Muscle of back (tissue), 11 donors: ENCODE measurements around the gene KIF14. TPM values are rescaled to one million over a fixed set of nuclear protein-coding genes. Genes with fewer than 3 reads are reported as not detected.
"Not testable (repeated sequence)": the region's sequence is repeated elsewhere in the genome, so short reads cannot be mapped to it uniquely, and the experiment has no call there.

Experiments used
- DNase-seq, 3 donors: peaks; one replicate each; pipeline versions ENCODE4 v3.0.0 to v3.0.0-alpha.2; 2013
- polyA plus RNA-seq, 10 donors: library from polyadenylated mRNA; unstranded; fragments of 120-200 nt; gene quantifications; one replicate each; pipeline ENCODE4 v1.2.1, GENCODE V29; 2013; ENCODE audit not compliant: insufficient read length in 10 of 10

KIF14 gene
- polyA plus RNA-seq, 10 donors = 2.3 to 5.3 (median 3.3) TPM

DNA sequence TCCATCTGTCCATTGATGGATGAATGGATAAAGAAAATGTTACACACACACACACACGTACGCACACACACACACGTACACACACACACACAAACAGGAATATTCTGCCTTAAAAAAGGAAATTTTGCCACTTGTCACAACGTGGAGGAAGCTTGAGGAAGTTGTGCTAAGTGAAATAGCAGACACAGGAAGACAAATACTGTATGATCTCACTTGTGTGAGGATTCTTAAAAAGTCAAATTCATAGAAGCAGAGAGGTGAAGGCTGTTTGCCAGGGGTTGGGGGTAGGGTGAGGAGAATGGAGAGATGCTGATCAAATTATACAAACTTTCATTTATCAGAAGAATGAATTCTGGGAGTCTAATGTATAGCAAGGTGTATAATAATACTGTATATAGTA is 73.2 kb downstream of the KIF14 start:
- no peak for DNase-seq

DNA sequence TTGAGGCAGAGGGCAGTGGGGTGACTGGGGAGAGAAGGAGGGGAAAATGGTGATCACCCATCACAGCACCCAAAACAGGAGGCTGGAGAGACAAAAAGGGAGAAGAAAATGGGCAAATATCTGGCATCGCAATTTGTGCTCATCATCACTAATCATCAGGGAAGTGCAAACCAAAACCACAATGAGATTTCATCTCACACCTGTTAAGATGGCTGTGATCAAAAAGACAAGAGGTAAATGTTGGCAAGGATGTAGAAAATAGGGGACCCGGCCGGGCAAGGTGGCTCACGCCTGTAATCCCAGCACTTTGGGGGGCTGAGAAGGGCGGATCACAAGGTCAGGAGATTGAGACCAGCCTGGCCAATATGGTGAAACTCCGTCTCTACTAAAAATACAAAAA is 74.0 kb downstream of the KIF14 start:
- no peak for DNase-seq

DNA sequence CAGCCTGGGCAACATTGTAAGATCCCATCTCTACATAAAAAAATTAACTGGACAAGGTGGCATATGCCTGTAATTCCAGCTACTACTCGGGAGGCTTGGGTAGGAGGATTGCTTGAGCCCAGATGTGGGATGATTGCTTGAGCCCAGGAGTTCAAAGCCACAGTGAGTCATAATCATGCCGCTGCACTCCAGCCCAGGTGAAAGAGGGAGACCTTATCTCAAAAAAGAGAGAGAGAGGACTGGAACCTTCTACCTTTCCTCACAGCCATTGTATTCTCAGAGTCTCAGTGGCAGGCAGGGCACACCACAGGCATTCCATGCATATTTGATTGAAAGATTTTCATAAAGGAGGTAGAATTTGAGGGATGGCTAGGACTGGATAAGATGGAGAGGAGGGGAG is 78.4 kb downstream of the KIF14 start:
- DNase-seq = no peak

DNA sequence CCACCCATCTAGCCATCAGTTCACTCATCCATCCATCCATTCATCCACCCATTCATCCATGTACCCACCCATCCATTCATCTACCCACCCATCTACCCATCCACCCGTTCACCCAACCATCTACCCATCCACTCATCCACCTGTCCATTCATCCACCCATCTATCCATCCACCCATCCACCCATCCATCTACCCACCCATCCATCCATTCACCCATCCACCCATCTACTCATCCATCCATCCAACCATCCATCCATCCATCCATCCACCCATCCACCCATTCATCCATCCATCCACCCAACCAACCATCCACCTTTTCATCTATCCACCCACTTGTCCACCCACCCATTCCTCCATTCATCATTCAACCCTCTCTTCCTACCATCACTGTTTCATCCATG is 80.3 kb downstream of the KIF14 start:
- DNase-seq = no peak

DNA sequence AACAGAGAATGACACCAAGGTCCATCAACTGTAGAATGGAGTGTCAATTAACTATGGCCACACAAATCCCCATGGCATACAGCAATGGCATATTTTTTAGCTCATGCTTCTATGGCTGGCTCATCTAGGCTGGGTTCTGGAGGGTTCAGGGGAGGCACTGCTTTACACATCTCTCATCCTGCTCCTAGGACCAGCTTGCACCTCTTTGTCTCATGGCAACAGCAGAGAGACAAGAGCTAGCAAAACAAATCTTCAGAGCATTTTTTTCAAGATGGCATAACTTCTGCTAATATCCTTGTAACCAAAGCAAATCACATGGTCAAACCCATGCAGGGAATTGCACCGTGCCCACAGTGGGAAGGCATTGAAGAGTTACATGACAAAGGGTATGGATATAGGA is 82.4 kb downstream of the KIF14 start:
- DNase-seq = no peak

DNA sequence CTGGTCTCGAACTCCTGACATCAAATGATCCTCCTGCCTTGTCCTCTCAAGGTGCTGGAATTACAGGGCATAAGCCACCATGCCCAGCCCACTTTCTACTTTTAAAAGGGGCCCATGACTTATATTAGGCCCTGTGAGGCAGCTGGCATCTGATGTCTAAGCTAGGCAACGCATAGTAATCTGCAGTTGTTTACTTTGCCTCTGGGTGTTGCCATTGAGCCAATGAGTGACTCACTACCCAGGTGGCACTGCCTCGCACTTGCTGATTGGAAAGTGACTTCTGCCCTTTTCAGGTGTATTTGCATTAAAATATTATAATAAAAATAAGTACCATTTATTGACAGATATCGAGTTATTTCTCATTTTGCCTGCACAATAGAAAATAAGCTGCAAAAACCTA is 84.9 kb downstream of the KIF14 start:
- DNase-seq = no peak

DNA sequence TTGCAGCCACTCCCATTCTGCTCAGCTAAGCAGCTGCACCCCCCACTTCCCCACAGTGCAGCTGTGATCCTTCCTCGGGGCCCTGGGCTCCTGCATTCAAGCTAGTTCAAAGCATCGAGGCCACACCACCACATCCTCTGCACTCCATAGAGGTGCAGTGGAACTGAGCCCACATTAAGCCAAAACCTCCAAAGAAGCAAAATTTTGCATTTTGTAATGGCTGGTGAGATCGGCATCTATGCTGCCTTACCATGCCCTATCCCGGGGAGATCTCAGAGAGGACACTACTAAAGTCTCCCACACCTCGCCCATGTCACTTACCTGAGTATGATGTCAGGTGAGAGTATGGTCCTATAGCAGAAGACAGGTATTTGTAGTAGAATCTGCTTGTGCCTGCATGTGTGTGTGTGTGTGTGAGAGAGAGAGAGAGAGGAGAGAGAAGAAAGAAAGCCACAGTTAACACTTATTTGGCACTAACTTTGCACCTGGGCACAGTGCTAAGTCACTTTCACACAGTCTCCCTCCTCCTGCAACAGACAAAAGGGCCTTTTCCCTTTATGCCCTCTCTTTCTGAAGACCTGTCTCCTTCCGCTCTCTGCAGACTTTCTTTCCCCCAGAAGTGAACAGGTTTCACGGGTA is 89.8 kb downstream of the KIF14 start:
- no peak for DNase-seq

DNA sequence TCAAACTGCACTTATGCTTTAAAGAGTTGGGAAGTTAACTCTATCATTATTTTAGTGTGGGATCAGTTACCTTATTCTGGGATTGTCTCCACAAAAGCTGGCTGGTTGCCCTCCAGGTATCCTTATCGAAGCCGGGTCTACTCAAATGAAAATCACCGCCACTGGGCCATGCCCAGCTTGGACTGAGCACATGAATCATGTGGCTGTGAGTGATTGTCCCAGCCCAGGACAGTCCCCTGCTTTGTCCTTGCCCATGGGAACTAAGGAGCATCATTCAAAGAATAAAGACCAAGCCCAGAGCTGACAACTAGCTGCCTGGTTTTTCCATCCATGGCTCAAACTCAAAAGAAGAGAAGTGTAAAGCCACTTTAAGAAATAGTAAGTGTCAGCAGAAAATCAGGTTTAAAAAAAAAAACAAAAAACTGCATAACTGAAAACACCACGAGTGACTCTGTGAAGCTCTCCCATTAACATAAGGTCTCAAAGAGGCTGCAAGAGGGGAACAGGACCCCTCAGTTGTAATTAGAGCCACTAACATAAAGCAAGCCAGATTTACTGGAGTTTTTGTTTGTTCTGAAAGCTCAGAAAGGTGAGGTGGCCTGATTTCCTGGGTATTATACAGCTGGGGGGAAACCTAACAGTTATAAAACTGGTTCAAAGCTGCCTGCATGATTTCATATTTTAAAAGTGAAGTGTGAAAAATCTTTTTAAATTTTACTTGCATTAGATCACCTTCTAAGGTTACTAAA is 91.5 kb downstream of the KIF14 start:
- peak in 1 of 3 donors; percentile 6 for DNase-seq

DNA sequence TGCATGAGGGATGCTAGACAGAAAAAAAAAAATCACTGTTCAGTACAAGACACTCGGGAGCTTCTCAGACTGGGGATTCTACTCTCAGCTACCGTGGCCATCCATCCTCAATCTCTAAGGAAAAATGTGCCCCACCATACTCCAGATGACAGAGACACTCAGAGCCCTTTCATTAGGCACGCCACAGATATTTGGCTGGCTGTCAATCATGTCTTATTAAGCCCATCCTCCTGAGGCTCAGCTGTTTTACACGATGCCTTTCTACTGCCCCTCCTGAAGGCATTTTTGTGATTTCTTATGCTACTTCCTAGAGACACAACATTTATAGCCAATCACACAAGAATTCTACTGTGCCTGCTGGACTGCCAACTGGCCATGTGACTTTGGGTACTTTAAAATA is 92.9 kb downstream of the KIF14 start:
- no peak for DNase-seq

DNA sequence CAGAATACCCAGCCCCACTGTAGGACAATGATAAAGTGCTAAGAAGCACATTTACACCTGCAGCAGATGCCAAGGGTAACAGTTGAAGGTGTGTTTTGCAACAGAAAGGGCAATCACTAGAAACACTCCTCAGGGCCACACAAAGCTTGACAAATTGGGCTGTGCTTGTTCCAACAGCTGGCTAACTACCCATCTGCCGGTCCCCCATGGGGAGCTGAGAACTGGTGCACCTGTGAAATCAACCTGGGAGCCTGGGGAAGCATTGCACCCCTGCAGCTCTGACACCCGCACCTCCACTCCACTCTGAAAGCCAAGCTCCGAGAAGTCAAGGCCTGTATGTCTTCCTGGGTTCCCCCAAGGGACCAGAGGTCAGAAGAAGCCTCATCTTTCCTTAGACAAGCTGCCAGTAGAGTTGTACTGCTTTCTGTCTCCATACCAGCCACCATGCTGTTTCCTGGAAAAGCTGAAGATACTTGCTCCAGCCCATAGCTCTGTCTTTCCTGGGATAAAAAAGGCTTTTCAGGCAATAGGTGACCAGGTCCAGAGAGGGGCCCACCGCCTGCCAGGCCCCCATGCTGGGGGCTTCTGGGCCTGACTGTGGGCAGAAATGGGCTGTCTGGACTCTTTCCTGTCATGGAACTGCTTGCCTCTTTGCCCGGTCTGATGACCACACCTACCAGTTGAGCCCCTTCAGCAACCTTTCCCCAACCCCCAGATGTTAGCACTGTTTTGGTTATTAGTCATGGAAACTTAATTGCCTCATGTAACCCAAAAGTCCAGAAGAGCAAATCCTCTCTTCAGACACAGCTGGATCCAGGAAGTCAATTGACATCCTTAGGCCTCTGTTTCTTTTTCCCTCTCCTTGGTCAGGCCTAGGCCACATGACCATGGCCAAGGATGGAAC is 93.6 kb downstream of the KIF14 start:
- DNase-seq = peak in 1 of 3 donors; percentile 14

DNA sequence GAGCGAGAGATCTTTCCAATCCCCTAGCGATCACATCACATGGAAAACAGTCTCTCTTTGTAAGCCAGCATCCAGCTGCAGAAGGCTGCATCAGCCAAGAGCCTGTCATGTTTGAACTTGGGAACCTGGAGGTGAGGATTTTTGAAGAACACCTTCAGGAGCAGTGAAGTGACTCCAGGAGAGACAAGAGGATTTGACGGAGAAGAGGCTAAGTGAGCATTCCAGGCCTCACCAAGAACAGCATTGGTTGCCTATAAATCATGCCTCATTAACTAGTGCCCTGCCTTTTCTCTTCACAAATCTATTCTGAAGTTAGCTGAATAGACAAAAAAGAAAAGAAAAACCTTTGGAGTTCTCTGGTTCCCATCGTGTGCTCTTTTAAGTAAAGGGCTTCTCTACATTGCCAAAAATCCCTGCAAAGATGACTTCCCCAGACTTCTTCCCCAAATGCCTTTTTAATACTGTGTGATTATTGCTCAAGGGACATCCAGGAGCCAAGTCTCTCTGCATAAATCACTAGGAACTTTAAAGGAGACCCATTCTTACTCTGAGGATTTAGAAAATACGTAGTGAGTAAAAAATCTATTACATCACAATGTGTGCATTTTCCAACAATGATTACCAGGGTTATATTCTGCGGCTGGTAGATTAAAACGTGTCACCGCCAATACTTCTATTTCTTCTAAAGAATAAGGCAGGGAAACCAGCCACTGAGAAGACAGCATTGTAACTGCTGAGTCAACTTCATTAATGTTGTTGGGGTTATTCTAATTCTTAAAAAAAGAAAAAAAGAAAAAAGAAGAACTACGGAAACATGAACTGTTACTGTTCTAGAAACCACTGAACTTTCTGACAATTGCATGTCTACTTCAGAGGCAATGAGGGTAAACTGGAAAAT is 95.2 kb downstream of the KIF14 start:
- DNase-seq = peak; percentile 53 to 90 (median 81)

DNA sequence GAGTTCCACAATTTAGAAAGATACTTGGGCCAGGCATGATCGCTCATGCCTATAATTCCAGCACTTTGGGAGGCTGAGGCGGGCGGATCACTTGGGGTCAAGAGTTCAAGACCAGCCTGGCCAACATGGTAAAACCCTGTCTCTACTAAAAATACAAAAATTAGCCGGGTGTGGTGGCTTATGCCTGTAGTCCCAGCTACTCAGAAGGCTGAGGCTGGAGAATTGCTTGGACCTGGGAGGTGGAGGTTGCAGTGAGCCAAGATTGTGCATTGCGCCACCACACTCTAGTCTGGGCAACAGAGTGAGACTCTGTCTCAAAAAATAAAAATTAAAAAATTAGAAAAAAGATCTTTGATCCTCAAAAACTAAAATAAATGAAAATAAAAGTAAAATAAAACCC is 96.0 kb downstream of the KIF14 start:
- DNase-seq = not testable (repeated sequence)

DNA sequence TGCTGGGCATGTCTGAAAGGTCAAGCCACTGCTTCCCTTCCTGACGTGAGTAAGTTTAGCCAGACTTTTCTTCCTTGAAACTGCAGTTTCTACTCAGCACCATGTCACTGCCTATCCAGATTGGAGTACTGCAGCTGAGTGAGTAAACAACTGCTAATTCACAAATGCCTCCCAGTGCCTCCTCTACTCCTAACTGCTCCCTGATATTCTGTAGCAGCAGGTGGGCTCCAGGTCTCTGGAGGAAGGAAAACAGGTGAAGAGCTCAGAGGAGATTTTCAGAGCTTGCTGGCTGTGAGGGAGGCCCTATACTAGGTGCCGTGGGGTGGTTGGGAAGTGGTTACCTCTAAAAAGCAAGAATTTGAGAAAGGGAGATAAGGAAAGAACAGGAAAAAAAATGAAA is 96.5 kb downstream of the KIF14 start:
- DNase-seq = no peak

DNA sequence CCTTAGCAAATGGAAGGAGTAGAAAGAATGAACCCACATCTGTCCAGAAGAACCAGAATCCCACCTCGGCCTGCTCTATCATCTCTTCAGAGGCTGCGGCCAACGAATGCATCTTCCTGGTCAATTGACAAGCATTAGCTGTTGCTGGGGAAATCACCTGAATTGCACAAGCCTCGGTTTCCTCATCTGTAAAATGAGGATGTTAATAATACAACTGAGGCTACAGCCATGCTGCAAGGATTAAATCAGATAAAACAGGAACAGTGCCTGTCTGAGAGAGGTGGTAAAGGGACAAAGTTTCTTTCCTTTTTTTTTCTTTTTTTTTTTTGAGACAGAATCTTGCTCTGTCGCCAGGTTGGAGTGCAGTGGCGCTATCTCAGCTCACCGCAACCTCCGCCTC is 99.8 kb downstream of the KIF14 start:
- DNase-seq = no peak

DNA sequence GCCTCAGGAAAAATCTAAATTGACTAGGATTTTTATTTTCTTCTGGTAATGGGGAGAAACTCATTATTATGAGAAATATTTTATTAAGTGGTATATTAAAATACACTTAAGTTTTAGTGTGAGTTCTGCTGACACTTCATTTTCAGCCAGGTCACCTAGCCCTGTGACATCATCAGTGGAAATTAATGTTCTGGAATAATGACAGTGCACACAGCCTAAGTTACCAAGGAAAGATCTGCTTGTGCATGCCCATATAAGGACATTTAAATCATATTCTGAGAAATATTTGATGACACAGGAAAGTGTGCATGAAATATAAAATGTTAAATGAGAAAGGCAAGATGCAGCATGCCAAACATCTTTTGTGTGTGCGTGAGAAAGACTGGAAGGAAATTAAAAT is 102.0 kb downstream of the KIF14 start:
- no peak for DNase-seq

DNA sequence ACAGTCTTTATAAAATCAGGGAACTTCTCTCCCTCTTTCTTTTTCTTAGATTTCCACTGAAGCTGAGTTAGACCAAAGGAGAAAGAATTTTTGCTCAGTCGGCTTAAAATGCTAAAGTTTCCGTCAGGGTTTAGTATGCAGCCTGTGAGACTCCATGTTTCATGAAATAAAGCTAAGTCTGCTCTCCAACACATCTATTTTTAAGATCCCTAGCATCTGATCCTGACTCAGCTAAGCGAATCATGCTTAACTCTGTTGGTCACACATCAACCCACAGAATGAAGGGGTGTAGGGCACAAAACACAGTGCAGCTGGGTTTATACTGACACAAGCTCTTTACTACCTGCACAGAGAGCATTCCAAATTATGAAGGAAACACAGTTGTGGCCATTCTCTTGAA is 108.4 kb downstream of the KIF14 start:
- no peak for DNase-seq

DNA sequence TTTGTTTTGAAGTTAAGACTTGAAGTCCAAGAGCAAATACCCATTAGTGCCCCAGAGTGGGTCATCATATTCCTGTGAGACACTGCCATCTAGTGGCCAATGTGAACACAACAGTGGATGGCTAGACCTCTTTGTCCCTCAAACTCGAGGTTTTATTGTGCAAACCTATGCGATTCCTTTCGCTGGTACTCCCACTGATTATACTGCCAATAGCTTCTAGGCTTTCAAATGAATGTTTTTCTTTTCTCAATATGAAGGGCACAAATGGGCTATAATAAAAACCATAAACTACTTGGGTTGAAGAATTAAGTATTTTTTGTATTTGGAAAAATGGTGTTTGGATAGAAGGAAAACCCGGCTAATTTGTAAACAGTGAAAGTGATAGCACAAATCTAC is 110.3 kb downstream of the KIF14 start:
- DNase-seq = peak; percentile 78 to 83 (median 78)

DNA sequence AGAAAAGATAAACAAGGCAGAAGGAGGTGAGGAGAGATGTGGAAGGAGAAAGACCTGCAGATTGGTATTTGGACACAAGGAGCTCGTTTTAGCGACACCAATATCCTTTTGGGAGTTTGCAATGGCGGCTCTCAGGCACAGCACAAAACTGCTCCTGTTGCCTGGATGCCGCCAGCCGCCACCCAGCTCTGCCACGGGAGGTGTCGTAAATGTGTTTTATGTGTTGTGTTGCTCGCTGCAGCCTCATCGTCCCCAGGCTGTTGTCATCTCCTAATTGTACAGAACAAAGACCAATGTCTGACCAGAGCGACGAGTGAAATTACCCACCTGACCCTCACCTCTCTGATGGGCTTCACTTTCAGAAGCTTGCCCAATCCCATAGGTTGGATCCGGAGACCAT is 114.1 kb downstream of the KIF14 start:
- DNase-seq = no peak

DNA sequence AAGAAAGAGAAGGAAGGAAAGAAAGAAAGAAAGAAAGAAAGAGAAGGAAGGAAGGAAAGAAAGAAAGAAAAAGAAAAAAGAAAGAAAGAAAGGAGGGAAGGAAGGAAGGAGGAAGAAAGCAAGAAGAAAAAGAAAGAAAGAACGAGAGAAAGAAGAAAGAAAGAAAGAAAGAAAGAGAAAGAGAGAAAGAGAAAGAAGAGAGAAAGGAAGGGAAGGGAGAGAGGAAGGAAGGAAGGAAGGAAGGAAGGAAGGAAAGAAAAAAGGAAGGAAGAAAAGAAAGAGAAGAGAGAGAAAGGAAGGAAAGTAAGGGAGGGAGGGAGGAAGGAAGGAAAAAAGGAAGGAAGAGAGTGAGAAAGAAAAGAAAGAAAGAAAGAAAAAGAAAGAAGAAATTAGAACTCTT is 115.3 kb downstream of the KIF14 start:
- DNase-seq = no peak
